T-helper 1 cell treated with Interleukin-12 subunit alpha and Interleukin-12 subunit beta and Interleukin-4 antibody, amounts not matched to agents 30 ng/mL and 1 ng/mL, for 36 hours (primary cell): ENCODE results near the gene DIP2C. TPM values are rescaled to one million over a fixed set of nuclear protein-coding genes. Genes with fewer than 3 reads are reported as not detected.

ENCODE experiments used
- intact Hi-C: fragments of 100-400 bp; cut with micrococcal nuclease; formaldehyde crosslinking; loops from one replicate; pipeline ENCODE4 v1.15.1; 2024
- total RNA-seq: library from RNA; stranded (reverse); gene quantifications from 2 replicates; pipeline ENCODE4 v1.2.3, GENCODE V29; 2022

DIP2C gene
- total RNA-seq, 1 donor from 2014 or later, result 2.8 TPM

GRCh38 chr10:247480-247879 lies 442.0 kb downstream of the DIP2C start:
- intact Hi-C loops, result no loop called here

DNA sequence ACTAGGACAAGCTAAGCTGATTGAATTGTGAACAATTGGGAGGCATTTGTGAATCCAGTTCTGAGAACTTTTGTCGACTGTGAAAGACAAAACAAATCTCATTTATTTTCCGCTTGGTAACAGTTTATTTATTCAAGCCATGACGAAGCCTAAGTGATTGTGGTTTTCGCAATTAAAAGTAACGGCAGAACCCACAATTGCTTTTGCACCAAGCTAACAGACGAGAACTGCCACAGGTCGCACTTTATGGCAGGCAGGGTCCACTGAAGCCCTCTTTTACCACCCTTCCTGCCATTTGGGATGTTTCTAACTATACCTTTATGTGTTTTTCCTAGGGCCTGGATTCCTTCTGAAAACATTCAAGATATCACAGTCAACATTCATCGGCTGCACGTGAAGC lies 443.0 kb downstream of the DIP2C start:
- intact Hi-C loops, result no loop called here

- intact Hi-C loops, result no loop called here
Measured at GRCh38 chr10:244227-244626, 445.2 kb downstream of the DIP2C start.

DNA sequence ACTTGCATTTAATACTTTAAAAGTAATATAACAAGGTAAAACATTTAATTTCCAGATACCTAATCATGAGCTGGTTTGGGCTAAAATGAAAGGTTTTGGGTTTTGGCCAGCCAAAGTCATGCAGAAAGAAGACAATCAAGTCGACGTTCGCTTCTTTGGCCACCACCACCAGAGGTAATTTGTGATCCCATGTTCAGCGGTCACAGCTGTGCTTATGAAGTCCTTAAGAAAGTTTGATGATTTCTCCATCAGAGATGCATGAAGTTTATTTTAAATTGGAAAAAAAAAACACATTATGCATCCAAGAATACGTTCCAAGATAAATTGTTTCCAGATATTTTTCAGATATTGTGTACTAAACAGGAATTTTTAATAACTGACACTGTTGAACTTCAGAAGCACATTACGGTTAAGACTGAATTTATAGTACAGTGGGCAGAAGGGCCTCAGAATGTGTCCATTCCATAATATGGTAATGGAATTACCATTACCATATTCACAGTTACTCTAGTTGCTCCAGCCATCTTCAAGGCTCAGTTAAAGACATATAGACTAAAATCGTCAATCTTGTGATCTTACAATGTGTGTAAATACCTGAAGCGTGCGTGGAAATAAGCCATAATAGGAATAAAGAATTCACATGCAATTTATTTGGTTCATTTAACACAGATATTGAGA lies 447.4 kb downstream of the DIP2C start:
- intact Hi-C loops, result no loop called here

GRCh38 chr10:241451-241850 lies 448.0 kb downstream of the DIP2C start:
- intact Hi-C loops, result no loop called here

GRCh38 chr10:239109-239508 lies 450.4 kb downstream of the DIP2C start:
- intact Hi-C loops, result no loop called here

DNA sequence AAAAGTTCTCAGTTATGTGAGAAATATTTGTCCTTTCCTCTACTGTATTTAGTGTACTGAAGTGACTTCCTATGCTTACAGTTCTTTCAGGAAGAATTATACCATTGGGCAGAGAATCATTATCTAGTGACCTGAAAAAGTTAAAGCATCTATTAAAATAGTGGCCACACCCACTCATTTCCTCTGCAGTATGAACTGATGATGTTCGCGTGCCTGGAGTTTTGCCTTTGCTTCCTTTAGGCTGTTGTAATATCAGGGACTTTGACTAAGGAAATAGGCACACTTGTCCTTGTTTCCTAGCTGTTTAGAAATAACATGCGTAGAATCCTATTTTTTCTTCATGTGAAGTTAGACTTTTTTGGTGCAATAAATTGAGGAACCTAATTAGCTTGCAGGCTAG lies 453.6 kb downstream of the DIP2C start:
- intact Hi-C loops, result no loop called here

- intact Hi-C loops, result no loop called here
Measured at GRCh38 chr10:234708-235406, 454.6 kb downstream of the DIP2C start.

DNA sequence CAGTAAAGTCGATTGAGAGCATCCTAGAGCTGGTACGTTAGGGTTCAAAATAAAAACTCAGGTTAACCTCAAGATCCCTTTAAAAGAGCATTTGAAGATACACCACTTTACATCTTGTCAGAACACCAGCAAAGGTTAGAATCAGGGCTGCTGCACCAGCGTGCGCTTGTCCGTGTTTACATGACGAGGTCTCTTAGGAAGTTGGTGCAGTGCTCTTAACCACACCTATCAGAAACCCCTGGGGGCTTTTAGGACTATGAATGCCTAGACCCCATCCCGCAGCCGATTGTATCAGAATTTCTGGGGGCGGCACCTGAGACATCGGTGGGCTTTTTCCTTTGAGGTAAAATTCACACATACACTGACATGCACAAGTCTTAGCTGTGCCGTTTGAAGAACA lies 456.6 kb downstream of the DIP2C start:
- intact Hi-C loops, result no loop called here

- intact Hi-C loops, result no loop called here
Measured at GRCh38 chr10:232061-232460, 457.4 kb downstream of the DIP2C start.

- intact Hi-C loops, result no loop called here
Measured at GRCh38 chr10:230758-231157, 458.7 kb downstream of the DIP2C start.

- intact Hi-C loops, result no loop called here
Measured at GRCh38 chr10:228366-228765, 461.1 kb downstream of the DIP2C start.

GRCh38 chr10:227014-227413 lies 462.5 kb downstream of the DIP2C start:
- intact Hi-C loops, result no loop called here

- intact Hi-C loops, result no loop called here
Measured at GRCh38 chr10:226018-226417, 463.4 kb downstream of the DIP2C start.

- intact Hi-C loops, result no loop called here
Measured at GRCh38 chr10:224571-224970, 464.9 kb downstream of the DIP2C start.

Other genes with a start within 250 kb of the DIP2C start
- 124 and 128 TPM in 2 replicates for gene LARP4B, start 242.0 kb upstream of the DIP2C start, total RNA-seq